Urinary bladder (tissue), 4 donors: ENCODE results near the gene HSBP1. TPM values are rescaled to one million over a fixed set of nuclear protein-coding genes. Genes with fewer than 3 reads are reported as not detected.

Source experiments
- DNase-seq: peaks from one replicate; pipeline ENCODE4 v3.0.0-alpha.2; 2015; ENCODE audit errors: extremely low spot score
- H3K27ac ChIP-seq: one replicate; pipeline ENCODE4 v1.5.1; 2013; ENCODE audit warnings: low read depth, mild to moderate bottlenecking, moderate library complexity
- H3K36me3 ChIP-seq: one replicate; pipeline ENCODE4 v1.6.1; 2013; ENCODE audit warnings: mild to moderate bottlenecking, moderate library complexity; ENCODE audit not compliant: insufficient read depth
- H3K4me1 ChIP-seq: one replicate; pipeline ENCODE4 v1.6.1; 2013; ENCODE audit warnings: mild to moderate bottlenecking, moderate library complexity; ENCODE audit not compliant: insufficient read depth
- H3K4me3 ChIP-seq: one replicate; pipeline ENCODE4 v1.5.1; 2013; ENCODE audit warnings: low read depth, low read length
- WGBS: extraction: QIAGEN DNeasy Blood & Tissue Kit; methylation state at CpG from one replicate; pipeline ENCODE4 v1.1.7; 2013; 5-methylcytosine and 5-hydroxymethylcytosine counted together
- polyA plus RNA-seq: library from polyadenylated mRNA; stranded (reverse); fragments of 200-250 nt; gene quantifications from one replicate; pipeline ENCODE4 v1.2.3, GENCODE V29; 2013
- total RNA-seq: library from RNA; depleted of rRNA; stranded (reverse); fragments of >200 nt; gene quantifications from one replicate; pipeline ENCODE4 v1.2.3, GENCODE V29; 2014
- donor health status: healthy with polysubstance abuse.
- donor health status: healthy.

HSBP1 gene
- total and polyA plus RNA-seq, 2 donors, result 45.2 to 122 TPM

DNA sequence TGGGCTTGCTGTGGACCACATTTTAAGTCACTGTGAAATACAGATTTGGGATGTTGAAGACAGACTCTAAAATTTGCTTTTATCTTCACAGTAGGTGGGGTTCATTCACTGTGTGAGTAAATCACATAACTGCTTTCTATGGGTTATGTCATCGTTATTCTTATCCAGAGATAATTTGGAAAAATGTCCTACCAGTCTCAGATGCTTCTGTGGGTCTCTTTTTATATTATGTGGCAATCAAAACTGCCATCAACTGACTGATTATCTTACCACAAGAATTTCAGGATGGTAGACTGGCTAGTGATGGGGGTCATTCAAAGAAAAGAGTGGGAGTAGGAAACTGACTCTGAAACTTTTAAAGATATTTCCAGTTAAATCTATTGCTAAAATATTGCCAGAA, 3.1 kb downstream of the HSBP1 start:
- no peak overlapping the region for H3K4me3 ChIP-seq
- WGBS, result 85% methylated on average over 1 of the region's 1 CpG
- H3K4me1 ChIP-seq, result no peaks in the 10 kb centered on the region
- no peak overlapping the region for H3K27ac ChIP-seq
- H3K36me3 ChIP-seq, result no peaks in the 10 kb centered on the region
- no peak for DNase-seq

- Histone ChIP-seq H3K36me3 (no peaks in the 10 kb centered on the region), H3K4me1 (no peaks in the 10 kb centered on the region), H3K27ac (no peak overlapping the region), H3K4me3 (no peak overlapping the region)
- WGBS, result 20% methylated on average over 13 of the region's 13 CpGs
- DNase-seq, result no peak
These were observed 6.3 kb downstream of the HSBP1 start for GRCh38 chr16:83813823-83814658.

DNA sequence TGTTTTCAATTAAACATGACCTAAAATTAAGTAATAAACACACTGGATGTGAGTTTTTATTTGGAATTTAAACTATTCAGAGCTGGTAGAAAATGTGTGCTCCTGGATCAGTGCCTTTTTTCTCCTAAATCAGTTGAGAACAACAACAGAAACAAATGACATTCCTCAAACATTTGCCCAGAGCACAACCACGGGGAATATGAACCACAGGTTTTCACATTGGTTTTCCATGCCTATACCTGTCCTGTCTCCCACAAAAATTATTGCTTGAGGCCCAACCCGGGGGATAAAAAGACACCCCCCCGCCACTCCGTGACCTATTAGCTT, 6.8 kb downstream of the HSBP1 start:
- Histone ChIP-seq H3K4me3 (no peak overlapping the region), H3K27ac (no peak overlapping the region)

GRCh38 chr16:83817022-83817421, 9.2 kb downstream of the HSBP1 start:
- 91% methylated on average over 12 of the region's 12 CpGs for WGBS
- no peak for DNase-seq
- no peak overlapping the region for H3K4me3 ChIP-seq
- no peaks in the 10 kb centered on the region for H3K36me3 ChIP-seq
- H3K27ac ChIP-seq, result no peak overlapping the region
- H3K4me1 ChIP-seq, result no peaks in the 10 kb centered on the region

More for the DNA sequence above, 6.8 kb downstream of the HSBP1 start:
- Histone ChIP-seq H3K36me3 (no peaks in the 10 kb centered on the region), H3K4me1 (no peaks in the 10 kb centered on the region)
- WGBS, result 53% methylated on average over 4 of the region's 4 CpGs
- no peak for DNase-seq

- H3K36me3 ChIP-seq, result no peaks in the 10 kb centered on the region
- H3K4me3 ChIP-seq, result no peak overlapping the region
- H3K4me1 ChIP-seq, result no peaks in the 10 kb centered on the region
- 53% methylated on average over 5 of the region's 5 CpGs for WGBS
- H3K27ac ChIP-seq, result no peak overlapping the region
- no peak for DNase-seq
These were observed 10.5 kb downstream of the HSBP1 start for GRCh38 chr16:83818276-83818675.

DNA sequence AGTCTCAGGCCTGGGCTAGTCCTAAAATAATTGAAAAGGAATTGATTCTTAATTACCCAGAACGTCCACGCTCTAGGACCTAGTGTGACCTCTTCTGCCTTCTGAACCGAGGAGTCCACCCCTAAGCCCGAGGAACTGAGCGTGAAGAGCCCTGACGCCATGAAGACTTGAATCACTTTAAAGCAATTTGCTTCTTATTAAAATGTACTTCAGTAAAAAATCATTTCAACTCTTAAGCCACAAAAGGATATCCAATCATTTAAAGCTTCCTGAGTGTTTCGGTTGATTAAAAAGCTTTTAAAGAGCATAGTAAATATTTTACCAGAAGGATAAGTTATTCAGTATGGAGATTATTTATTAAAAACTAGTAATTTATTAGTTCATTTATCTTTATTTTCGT, 11.6 kb downstream of the HSBP1 start:
- WGBS, result 72% methylated on average over 8 of the region's 8 CpGs
- Histone ChIP-seq H3K27ac (no peak overlapping the region), H3K4me3 (no peak overlapping the region), H3K4me1 (no peaks in the 10 kb centered on the region), H3K36me3 (no peaks in the 10 kb centered on the region)
- DNase-seq, result no peak

DNA sequence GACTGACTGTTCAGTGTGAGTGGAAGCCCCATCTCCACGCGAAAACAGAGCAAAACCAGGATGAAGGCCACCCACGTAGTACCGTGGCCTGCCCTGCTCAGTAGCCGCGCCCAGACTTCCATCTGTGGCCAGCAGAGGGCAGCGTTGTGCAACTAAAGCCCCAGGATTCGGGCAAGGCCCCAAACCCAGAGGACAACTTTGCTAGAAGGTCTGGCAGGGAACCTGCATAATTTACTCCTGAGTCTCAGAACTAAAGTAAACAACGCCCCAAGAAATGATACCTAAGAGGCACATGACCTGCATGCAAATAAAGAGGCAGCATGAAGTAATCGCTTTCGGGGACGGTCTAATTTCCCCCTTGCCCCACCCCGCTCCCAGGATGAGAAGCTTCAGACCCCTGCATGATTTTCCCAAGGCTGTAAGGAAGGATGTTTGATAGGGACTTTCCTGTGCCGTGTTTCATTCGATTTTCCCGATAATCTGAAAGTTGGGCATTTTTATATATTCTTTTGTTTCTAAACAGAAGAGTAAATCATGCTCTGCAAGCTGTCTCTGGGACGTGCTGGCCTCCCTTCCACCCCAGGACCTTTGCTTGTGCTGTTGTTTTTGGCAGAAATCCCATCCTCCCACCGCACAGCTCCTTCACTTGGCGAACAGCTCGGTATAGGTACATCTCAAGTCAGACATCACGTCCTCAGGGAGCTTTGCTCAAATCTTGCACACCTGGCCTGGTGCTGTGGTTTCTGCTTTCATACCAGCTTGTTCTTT, 18.6 kb downstream of the HSBP1 start:
- WGBS, result 40% methylated on average over 21 of the region's 21 CpGs
- no peak overlapping the region for H3K27ac ChIP-seq
- no peak for DNase-seq
- H3K4me1 ChIP-seq, result no peaks in the 10 kb centered on the region
- no peaks in the 10 kb centered on the region for H3K36me3 ChIP-seq
- H3K4me3 ChIP-seq, result no peak overlapping the region

- Histone ChIP-seq H3K4me3 (no peak overlapping the region), H3K36me3 (no peaks in the 10 kb centered on the region), H3K27ac (no peak overlapping the region), H3K4me1 (no peaks in the 10 kb centered on the region)
- DNase-seq, result no peak
- WGBS, result 85% methylated on average over 33 of the region's 33 CpGs
These were observed 22.5 kb downstream of the HSBP1 start for GRCh38 chr16:83830091-83830768.

DNA sequence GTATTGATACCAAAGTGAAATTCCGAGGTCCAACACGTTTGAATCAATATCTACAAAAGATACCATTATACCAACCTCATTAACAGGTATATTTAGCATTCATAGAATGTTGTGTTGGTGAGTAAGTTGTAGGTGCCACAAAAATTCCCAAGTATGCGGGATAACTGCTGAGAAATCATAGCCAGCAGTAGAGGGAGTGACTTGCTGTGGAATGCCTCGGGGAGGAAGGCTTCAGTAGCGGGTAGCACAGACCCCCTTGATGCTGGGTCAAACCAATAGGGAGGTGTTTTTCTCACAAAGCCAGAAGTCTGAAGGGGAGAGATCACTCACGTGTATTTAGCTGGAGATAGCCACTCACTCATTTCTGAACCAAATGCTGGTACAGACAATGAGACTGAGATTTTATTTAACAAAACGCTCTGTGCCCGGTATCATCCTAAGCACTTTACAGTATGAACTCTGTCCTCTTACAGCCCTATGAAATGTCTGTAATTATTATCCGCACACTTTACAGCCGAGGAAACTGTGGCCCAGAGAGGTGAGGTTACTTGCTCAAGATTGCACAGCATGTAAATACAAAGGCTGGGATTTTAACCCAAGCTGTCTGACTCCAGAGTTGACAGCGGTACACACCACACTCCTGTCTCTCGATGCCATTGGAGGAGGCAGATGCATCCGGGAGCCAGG, 23.1 kb downstream of the HSBP1 start:
- Histone ChIP-seq H3K27ac (no peak overlapping the region), H3K36me3 (no peaks in the 10 kb centered on the region), H3K4me1 (no peaks in the 10 kb centered on the region), H3K4me3 (no peak overlapping the region)
- WGBS, result 70% methylated on average over 13 of the region's 13 CpGs
- DNase-seq, result no peak

DNA sequence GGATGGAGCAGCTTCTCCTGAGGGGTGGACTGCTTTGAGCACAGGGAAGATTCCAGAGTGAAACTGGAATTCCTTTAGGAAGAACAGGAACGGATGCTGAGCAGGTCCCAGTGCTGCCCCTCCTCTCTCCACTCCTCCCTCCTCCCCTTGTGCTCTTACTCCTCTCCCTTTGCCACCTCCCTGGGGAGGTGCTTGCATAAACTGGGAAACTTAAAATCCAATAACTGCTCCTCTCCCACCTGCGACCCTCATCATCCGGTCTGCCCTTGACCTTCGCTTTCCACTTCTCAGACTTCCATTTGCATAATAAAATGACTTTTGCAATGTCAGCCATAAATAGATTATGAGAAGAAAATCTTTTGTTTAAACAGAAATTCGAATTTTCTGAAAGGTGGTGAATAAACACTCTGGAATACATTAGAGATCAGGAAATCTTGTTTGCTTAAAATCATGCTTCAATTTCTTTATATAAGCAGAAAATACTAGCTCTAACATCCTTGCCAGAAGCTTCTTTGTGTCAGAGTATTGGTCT, 23.7 kb downstream of the HSBP1 start:
- 55% methylated on average over 5 of the region's 5 CpGs for WGBS
- Histone ChIP-seq H3K4me3 (no peak overlapping the region), H3K36me3 (no peaks in the 10 kb centered on the region), H3K4me1 (no peaks in the 10 kb centered on the region), H3K27ac (no peak overlapping the region)
- no peak for DNase-seq

- 94% methylated on average over 2 of the region's 2 CpGs for WGBS
- Histone ChIP-seq H3K4me3 (no peak overlapping the region), H3K4me1 (no peaks in the 10 kb centered on the region), H3K36me3 (no peaks in the 10 kb centered on the region), H3K27ac (no peak overlapping the region)
- DNase-seq, result no peak
These were observed 26.1 kb downstream of the HSBP1 start for GRCh38 chr16:83833921-83834320.

- no peak for DNase-seq
- no peak overlapping the region for H3K4me3 ChIP-seq
- no peaks in the 10 kb centered on the region for H3K4me1 ChIP-seq
- no peaks in the 10 kb centered on the region for H3K36me3 ChIP-seq
- H3K27ac ChIP-seq, result no peak overlapping the region
- 62% methylated on average over 10 of the region's 10 CpGs for WGBS
These were observed 28.1 kb downstream of the HSBP1 start for GRCh38 chr16:83835586-83836566.
